Mammary epithelial cell (primary cell): ENCODE data around the gene LRRC63.

Experiments used
- CTCF ChIP-seq, 2 donors: IDR thresholded peaks in 1 of 2; conservative IDR thresholded peaks in 1 of 2; 2 replicates each; pipeline ENCODE4 v1.5.1; 2011 to 2012; ENCODE audit warnings: inconsistent platforms in 2 of 2, low read length in 2 of 2, mild to moderate bottlenecking in 2 of 2, control low read depth in 1 of 2, low read depth in 1 of 2; ENCODE audit not compliant: insufficient read depth in 1 of 2; ENCODE audit errors: extremely low read depth in 1 of 2
- EZH2 ChIP-seq: IDR thresholded peaks from 2 replicates; pipeline ENCODE4 v1.6.1; 2012; ENCODE audit warnings: low read length, inconsistent platforms, borderline replicate concordance

- no peak for TF ChIP-seq CTCF (conservative IDR thresholded peaks at IDR 0.05 in 1 of 2, IDR thresholded peaks at IDR 0.05 in 1 of 2; ENCODE audit: extremely low read depth in 1 of 2, insufficient read depth in 1 of 2, low read depth in 1 of 2, low read length in 2 of 2)
- TF ChIP-seq EZH2, result no peak
Observed at GRCh38 chr13:46310066-46310465, 98.3 kb downstream of the LRRC63 start.
